Fibroblast of mammary gland (primary cell): ENCODE results near the gene SDR42E1.

Experiments used
- DNase-seq: peaks from one replicate; pipeline ENCODE4 v3.0.0-alpha.2; 2010; ENCODE audit warnings: low read depth
- H3K4me3 ChIP-seq: 2 replicates; pipeline ENCODE4 v1.5.1; 2011; ENCODE audit warnings: low read depth, mild to moderate bottlenecking, low read length, moderate library complexity; ENCODE audit not compliant: control insufficient read depth
- TF ChIP-seq, protein P1 (sequence below): conservative IDR thresholded peaks from 2 replicates; pipeline ENCODE4 v1.5.1; 2011; ENCODE audit warnings: low read depth, low read length, inconsistent platforms; ENCODE audit not compliant: control insufficient read depth, insufficient read depth

Gene SDR42E1

DNA sequence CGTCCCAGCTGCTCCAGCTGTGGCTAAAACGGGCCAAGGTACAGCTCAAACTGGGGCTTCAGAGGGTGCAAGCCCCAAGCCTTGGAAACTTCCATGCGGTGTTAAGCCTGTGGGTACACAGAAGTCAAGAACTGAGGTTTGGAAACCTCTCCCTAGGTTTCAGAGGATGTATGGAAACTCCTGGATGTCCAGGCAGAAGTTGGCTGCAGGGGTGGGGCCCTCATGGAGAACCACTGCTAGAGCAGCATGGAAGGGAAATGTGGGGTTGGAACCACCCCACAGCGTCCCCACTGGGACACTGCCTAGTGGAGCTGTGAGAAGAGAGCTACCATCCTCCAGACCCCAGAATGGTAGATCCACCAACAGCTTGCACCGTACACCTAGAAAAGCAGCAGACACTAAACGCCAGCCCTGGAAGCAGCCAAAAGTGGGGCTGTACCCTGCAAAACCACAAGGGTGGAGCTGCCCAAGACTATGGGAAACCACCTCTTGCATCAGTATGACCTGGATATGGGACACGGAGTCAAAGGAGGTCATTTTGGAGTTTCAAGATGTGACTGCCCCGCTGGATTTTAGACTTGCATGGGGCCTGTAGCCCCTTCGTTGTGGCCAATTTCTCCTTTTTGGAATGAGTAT is 2.2 kb downstream of the SDR42E1 start:
- no peak overlapping the region for H3K4me3 ChIP-seq
- TF ChIP-seq, protein P1, sequence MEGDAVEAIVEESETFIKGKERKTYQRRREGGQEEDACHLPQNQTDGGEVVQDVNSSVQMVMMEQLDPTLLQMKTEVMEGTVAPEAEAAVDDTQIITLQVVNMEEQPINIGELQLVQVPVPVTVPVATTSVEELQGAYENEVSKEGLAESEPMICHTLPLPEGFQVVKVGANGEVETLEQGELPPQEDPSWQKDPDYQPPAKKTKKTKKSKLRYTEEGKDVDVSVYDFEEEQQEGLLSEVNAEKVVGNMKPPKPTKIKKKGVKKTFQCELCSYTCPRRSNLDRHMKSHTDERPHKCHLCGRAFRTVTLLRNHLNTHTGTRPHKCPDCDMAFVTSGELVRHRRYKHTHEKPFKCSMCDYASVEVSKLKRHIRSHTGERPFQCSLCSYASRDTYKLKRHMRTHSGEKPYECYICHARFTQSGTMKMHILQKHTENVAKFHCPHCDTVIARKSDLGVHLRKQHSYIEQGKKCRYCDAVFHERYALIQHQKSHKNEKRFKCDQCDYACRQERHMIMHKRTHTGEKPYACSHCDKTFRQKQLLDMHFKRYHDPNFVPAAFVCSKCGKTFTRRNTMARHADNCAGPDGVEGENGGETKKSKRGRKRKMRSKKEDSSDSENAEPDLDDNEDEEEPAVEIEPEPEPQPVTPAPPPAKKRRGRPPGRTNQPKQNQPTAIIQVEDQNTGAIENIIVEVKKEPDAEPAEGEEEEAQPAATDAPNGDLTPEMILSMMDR = no peak
- DNase-seq = no peak

DNA sequence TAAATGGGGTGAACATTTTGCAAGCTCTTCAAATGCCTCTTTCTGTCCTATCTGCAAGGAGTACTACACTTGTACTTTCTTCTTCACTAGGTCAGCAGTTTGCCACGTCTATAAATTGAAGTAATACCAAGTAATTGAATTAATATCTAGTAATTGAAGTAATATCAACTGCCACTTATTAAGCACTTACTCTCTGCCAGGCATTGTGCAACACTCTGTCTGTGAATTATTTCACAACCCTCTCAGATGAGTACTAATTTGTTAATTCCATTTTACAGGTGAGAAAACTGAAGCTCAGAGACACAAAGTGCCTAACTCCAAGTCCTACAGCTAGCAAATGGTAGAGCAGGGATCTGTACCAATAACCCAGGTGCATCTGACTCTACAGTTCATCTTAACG is 4.1 kb downstream of the SDR42E1 start:
- no peak overlapping the region for H3K4me3 ChIP-seq
- TF ChIP-seq, protein P1 = no peak
- no peak for DNase-seq

DNA sequence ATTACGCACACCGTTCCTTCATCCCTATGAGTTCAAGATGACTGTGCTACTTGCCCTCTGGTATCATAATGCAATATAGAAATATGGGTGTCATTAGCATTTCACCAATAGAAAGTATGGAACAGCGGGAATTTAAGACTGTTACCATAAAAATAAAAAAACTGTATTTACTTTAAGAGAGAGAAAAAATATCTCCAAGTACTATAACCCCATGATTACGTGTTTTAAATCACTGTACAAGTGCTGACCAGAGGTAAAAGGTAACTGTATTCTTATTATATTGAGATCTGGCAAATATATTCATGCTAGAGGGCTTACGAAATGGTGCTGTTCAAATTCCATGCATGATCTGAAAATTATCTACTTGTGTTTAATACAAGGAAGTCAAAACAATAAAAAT is 5.2 kb downstream of the SDR42E1 start:
- DNase-seq = no peak
- H3K4me3 ChIP-seq = no peak overlapping the region
- TF ChIP-seq, protein P1 = no peak

DNA sequence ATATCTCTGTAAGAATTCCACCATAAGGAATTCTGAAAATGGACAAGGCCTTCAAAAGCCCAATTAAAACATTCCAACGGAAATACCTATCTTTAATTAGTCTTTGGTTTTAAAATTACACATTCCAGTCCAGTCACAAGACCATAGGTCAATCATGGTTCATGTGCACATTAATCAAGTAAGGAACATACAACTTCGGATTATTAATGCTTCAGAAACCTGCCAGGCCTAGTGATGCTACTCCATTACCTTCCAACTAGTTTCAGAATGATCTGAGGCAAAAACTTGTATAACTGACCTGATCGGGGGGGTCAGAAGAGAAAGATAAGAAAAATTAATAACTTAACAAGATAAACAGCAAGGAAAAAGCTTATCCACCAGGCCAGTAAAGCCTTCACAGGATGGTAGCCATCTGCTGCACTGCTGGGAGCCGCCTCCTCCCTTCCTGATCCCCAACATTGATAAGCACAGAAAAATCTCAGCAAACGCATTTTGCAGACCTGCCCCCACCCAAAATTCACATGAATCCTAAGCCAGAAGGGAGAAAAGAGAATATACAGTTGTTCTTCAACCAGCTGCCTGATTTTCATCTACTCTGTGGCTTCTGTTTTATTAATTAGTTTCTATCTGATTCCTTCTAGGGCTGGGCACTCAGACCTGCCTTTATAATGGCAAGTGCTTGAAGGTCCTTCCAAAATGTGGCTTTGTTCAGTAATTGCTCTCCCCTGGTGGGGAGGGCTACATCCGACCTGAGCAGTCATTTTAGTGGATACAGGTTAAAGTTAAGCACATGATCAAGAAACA is 6.0 kb downstream of the SDR42E1 start:
- TF ChIP-seq, protein P1 = no peak
- H3K4me3 ChIP-seq = no peak overlapping the region
- DNase-seq = no peak

DNA sequence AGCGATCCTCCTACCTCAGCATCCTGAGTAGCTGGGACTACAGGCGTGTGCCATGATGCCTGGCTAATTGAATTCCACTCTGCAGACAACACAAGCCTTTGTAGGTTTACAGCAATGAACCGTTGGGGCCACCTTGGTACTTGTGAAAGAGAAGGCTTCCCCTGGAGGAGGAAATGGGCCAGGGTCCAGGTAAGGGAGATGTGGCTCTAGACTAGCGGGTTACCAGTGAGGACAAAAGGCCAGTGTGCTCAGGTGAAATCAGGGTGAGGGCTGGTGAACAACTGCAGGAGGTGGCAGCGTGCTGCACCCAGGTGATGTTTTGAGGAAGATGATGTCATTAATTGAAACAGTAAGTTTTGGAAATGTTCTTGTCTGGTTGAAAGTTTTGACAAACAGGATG is 6.7 kb downstream of the SDR42E1 start:
- H3K4me3 ChIP-seq = no peak overlapping the region
- TF ChIP-seq, protein P1 = no peak
- DNase-seq = no peak

DNA sequence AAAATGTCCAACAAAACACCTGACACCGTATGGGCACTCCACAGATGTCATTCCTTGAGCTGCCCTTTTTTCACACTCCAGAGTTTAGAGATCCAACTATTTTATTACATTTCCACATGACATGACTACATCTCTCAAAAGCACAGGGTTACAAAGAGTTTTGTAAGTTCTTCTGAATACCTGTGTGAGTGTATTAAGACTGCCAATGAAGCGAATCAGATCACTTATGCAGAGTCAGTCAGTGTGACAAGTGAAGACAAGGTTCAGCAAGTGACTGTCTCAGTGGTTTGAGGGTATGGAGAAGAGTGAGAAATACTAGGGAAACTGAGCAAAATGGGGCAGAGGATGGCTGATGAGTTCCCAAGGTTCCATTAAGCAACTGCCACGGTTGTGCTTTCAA is 8.4 kb downstream of the SDR42E1 start:
- H3K4me3 ChIP-seq = no peak overlapping the region
- DNase-seq = no peak
- TF ChIP-seq, protein P1 = no peak
